SK-N-SH (cell line): ENCODE results near the gene RIN3. TPM values are rescaled to one million over a fixed set of nuclear protein-coding genes. Genes with fewer than 3 reads are reported as not detected.
"Not testable (repeated sequence)": the region's sequence is repeated elsewhere in the genome, so short reads cannot be mapped to it uniquely, and the experiment has no call there.

Experiments
- CTCF ChIA-PET: fragments of 300-600, 350-600 bp; formaldehyde crosslinking; extraction: SDS; loops from one replicate; lab custom pipeline; 2021; lab: Yijun Ruan, JAX
- POLR2A ChIA-PET: fragments of 350-600 bp; sonication (Branson Sonifier 250); formaldehyde crosslinking; extraction: SDS; loops from one replicate; lab custom pipeline; 2020; ENCODE audit warnings: antibody characterized with exemption, inconsistent platforms; lab: Yijun Ruan, JAX
- DNase-seq: peaks from one replicate; pipeline ENCODE4 v3.0.0; 2012
- H2AFZ ChIP-seq: fragments of 200-600 bp; sonication (generic); 2 replicates; pipeline ENCODE4 v1.8.1; 2016; ENCODE audit warnings: antibody characterized with exemption, mild to moderate bottlenecking, low read depth
- H3F3A ChIP-seq: fragments of 200-600 bp; sonication (generic); replicated peaks from 2 replicates; pipeline ENCODE3; 2016; ENCODE audit warnings: antibody characterized with exemption, mild to moderate bottlenecking; ENCODE audit not compliant: insufficient read depth
- H3K27ac ChIP-seq, 2 experiments: fragments of 200-500 bp in 1 of 2; fragments of 200-600 bp in 1 of 2; sonication (Bioruptor generic) in 1 of 2; sonication (generic), shearing (Covaris generic) in 1 of 2; 2 replicates each; pipeline versions ENCODE4 v1.5.1 to v1.6.1; 2014 to 2016; ENCODE audit warnings: low read depth in 2 of 2, inconsistent platforms in 1 of 2, low read length in 1 of 2, mild to moderate bottlenecking in 1 of 2, mixed read lengths in 1 of 2
- H3K27me3 ChIP-seq: fragments of 200-600 bp; sonication (generic), shearing (Covaris generic); 2 replicates; pipeline ENCODE4 v1.6.1; 2016; ENCODE audit warnings: mixed run types; ENCODE audit not compliant: insufficient read depth
- H3K36me3 ChIP-seq, 2 experiments: fragments of 200-500 bp in 1 of 2; fragments of 200-600 bp in 1 of 2; sonication (Bioruptor generic) in 1 of 2; sonication (generic) in 1 of 2; replicated peaks in 1 of 2; 2 replicates each; pipeline versions ENCODE3 to v1.5.1; 2014 to 2016; ENCODE audit warnings: low read length in 1 of 2, mild to moderate bottlenecking in 1 of 2; ENCODE audit not compliant: insufficient read depth in 2 of 2, control insufficient read depth in 1 of 2
- H3K4me1 ChIP-seq, 2 experiments: fragments of 200-500 bp in 1 of 2; fragments of 200-600 bp in 1 of 2; sonication (Bioruptor generic) in 1 of 2; sonication (generic), shearing (Covaris generic) in 1 of 2; 2 replicates each; pipeline versions ENCODE4 v1.5.1 to v1.6.1; 2014 to 2016; ENCODE audit warnings: low read depth in 1 of 2, low read length in 1 of 2, mixed run types in 1 of 2; ENCODE audit not compliant: insufficient read depth in 2 of 2, control insufficient read depth in 1 of 2
- H3K4me2 ChIP-seq: fragments of 200-600 bp; sonication (generic), shearing (Covaris generic); 2 replicates; pipeline ENCODE4 v1.6.1; 2017; ENCODE audit warnings: mixed run types
- H3K4me3 ChIP-seq, 2 experiments: fragments of 200-500 bp in 1 of 2; fragments of 200-600 bp in 1 of 2; sonication (Bioruptor generic) in 1 of 2; sonication (generic), shearing (Covaris generic) in 1 of 2; 2 replicates each; pipeline versions ENCODE4 v1.5.1 to v1.8.1; 2014 to 2016; ENCODE audit warnings: low read depth in 2 of 2, inconsistent platforms in 1 of 2, low read length in 1 of 2, mild to moderate bottlenecking in 1 of 2, mixed read lengths in 1 of 2, moderate library complexity in 1 of 2
- H3K79me2 ChIP-seq: fragments of 200-600 bp; sonication (generic); 2 replicates; pipeline ENCODE4 v1.8.1; 2017; ENCODE audit warnings: mild to moderate bottlenecking; ENCODE audit not compliant: insufficient read depth
- H3K9ac ChIP-seq: fragments of 200-600 bp; sonication (generic); 2 replicates; pipeline ENCODE4 v1.6.1; 2017; ENCODE audit warnings: mixed run types
- H3K9me2 ChIP-seq: fragments of 200-600 bp; sonication (generic); 2 replicates; pipeline ENCODE4 v1.6.1; 2017; ENCODE audit warnings: mixed run types
- H3K9me3 ChIP-seq: fragments of 200-600 bp; sonication (generic); 2 replicates; pipeline ENCODE4 v1.6.1; 2017; ENCODE audit warnings: mixed run types, mild to moderate bottlenecking, moderate library complexity
- H4K20me1 ChIP-seq: fragments of 200-600 bp; sonication (generic); 2 replicates; pipeline ENCODE4 v1.6.1; 2017; ENCODE audit warnings: mild to moderate bottlenecking, mixed run types; ENCODE audit not compliant: insufficient read depth
- CTCF ChIP-seq: fragments of 200-600 bp; sonication (generic); IDR thresholded peaks from 2 replicates; pipeline ENCODE4 v1.6.1; 2017; ENCODE audit warnings: antibody characterized with exemption, mild to moderate bottlenecking, moderate library complexity
- FOXM1 ChIP-seq: IDR thresholded peaks from 2 replicates; pipeline ENCODE4 v1.4.0; 2012; ENCODE audit warnings: low read depth, mild to moderate bottlenecking
- NFIC ChIP-seq: IDR thresholded peaks from 2 replicates; pipeline ENCODE4 v1.4.0; 2012; ENCODE audit warnings: borderline replicate concordance
- NRF1 ChIP-seq: IDR thresholded peaks from 2 replicates; pipeline ENCODE4 v1.6.1; 2012; ENCODE audit warnings: low read depth, mild to moderate bottlenecking, low read length
- RAD21 ChIP-seq: IDR thresholded peaks from 2 replicates; pipeline ENCODE4 v1.6.1; 2012; ENCODE audit warnings: mild to moderate bottlenecking, low read length
- SMC3 ChIP-seq: IDR thresholded peaks from 2 replicates; pipeline ENCODE4 v1.6.1; 2012; ENCODE audit warnings: low read depth, low read length, improper control_type of control experiment
- TAF1 ChIP-seq: IDR thresholded peaks from 2 replicates; pipeline ENCODE4 v1.6.1; 2012; ENCODE audit warnings: low read depth, mild to moderate bottlenecking, low read length, moderate library complexity, borderline replicate concordance
- TEAD4 ChIP-seq: IDR thresholded peaks from 2 replicates; pipeline ENCODE4 v1.4.0; 2012; ENCODE audit warnings: mild to moderate bottlenecking, borderline replicate concordance; ENCODE audit not compliant: insufficient read depth
- WGBS: methylation state at CpG from one replicate; pipeline ENCODE4 v1.1.6; 2017; ENCODE audit warnings: low lambda C conversion rate; 5-methylcytosine and 5-hydroxymethylcytosine counted together
- polyA plus RNA-seq, 3 experiments: library from polyadenylated mRNA; depleted of rRNA; stranded (reverse); fragments of >200 nt; gene quantifications; 2 replicates each; pipeline ENCODE4 v1.2.3, GENCODE V29; 2012

Gene RIN3
- polyA plus RNA-seq, 1 of the 3 experiments (the other 2 are of a cell fraction): 12.4 TPM

- no peak overlapping the region for H3K9ac ChIP-seq
- H3K27me3 ChIP-seq: no peaks in the 10 kb centered on the region
- DNase-seq: no peak
- ChIA-PET CTCF (no interaction called here), POLR2A (no interaction called here)
- no peaks in the 10 kb centered on the region for H4K20me1 ChIP-seq
- no peak overlapping the region for H3K4me3 ChIP-seq
- H3K79me2 ChIP-seq: no peaks in the 10 kb centered on the region
- no peaks in the 10 kb centered on the region for H3K4me1 ChIP-seq
- no CpG with 5 or more reads among the region's 4 CpGs for WGBS
- peaks cover 0 to 2% of the 10 kb centered on the region in 2 experiments for H3K36me3 ChIP-seq
- TF ChIP-seq NRF1 (no peak), TEAD4 (no peak), FOXM1 (no peak), TAF1 (no peak)
- H3F3A ChIP-seq: peaks cover 4% of the 10 kb centered on the region
- H3K9me2 ChIP-seq: no peaks in the 10 kb centered on the region
- no peak overlapping the region for H3K4me2 ChIP-seq
- no peaks in the 10 kb centered on the region for H3K9me3 ChIP-seq
- no peak overlapping the region for H3K27ac ChIP-seq
- H2AFZ ChIP-seq: no peak overlapping the region
These were observed 165.7 kb downstream of the RIN3 start for GRCh38 chr14:92679246-92679645.

- H3K9me3 ChIP-seq, H3K4me2 ChIP-seq, H3F3A ChIP-seq, H3K36me3 ChIP-seq, H3K4me3 ChIP-seq, H2AFZ ChIP-seq, H4K20me1 ChIP-seq, H3K9ac ChIP-seq, H3K9me2 ChIP-seq, DNase-seq, H3K4me1 ChIP-seq, POLR2A ChIA-PET, H3K79me2 ChIP-seq, H3K27me3 ChIP-seq, H3K27ac ChIP-seq: not testable (repeated sequence)
- CTCF ChIA-PET: interaction anchor here (1.0 to 2.6 kb wide), 12 partner anchors 9 to 540 kb away, joined by 3 to 15 read pairs (median 4); no protein-coding TSS in a partner anchor
- WGBS: 71% methylated on average over 3 of the region's 4 CpGs
These were observed 166.7 kb downstream of the RIN3 start for GRCh38 chr14:92680330-92680729.

GRCh38 chr14:92680781-92681650, 167.4 kb downstream of the RIN3 start:
- Histone ChIP-seq H3K4me2 (no peak overlapping the region), H3K27ac (no peak overlapping the region), H3K27me3 (no peaks in the 10 kb centered on the region), H3K36me3 (peaks cover 0 to 6% of the 10 kb centered on the region in 2 experiments), H3K79me2 (no peaks in the 10 kb centered on the region), H4K20me1 (no peaks in the 10 kb centered on the region), H2AFZ (no peak overlapping the region), H3K9ac (no peak overlapping the region), H3K9me3 (no peaks in the 10 kb centered on the region), H3K9me2 (no peaks in the 10 kb centered on the region), H3K4me3 (no peak overlapping the region), H3K4me1 (no peaks in the 10 kb centered on the region), H3F3A (peaks cover 6% of the 10 kb centered on the region)
- DNase-seq: peak; percentile 79
- TF ChIP-seq CTCF (peak; percentile 90), NFIC (no peak), RAD21 (peak; percentile 83), SMC3 (peak; percentile 77)
- CTCF ChIA-PET: interaction anchor here (0.6 to 2.6 kb wide), 17 partner anchors 9 to 541 kb away, joined by 3 to 15 read pairs (median 4); no protein-coding TSS in a partner anchor
- 46% methylated on average over 13 of the region's 13 CpGs for WGBS
- POLR2A ChIA-PET: no interaction called here
